Measurements from ENCODE around the gene KRT37.
"Not testable (repeated sequence)": the region's sequence is repeated elsewhere in the genome, so short reads cannot be mapped to it uniquely, and the experiment has no call there.

Gene KRT37

DNA sequence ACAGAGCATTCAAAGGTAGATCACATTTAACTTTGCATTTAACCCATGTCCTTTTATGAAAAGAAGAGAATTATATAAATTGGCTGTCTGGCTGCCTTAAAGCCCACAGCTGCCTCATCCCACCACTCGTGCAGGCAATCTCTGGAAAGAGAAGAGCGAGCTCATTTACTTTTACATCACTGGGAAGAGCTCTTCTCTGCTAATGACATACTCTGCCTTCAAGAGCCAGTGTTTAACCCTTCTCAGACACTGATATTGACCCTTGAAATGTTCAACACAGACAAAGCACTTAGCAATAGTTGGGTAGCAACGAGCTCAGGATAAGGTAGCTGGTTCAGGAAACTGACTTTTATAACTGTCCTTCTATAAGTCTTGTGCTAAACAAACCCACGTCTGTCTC, 9.6 kb upstream of the KRT37 start:
- no peak for DNase-seq

DNA sequence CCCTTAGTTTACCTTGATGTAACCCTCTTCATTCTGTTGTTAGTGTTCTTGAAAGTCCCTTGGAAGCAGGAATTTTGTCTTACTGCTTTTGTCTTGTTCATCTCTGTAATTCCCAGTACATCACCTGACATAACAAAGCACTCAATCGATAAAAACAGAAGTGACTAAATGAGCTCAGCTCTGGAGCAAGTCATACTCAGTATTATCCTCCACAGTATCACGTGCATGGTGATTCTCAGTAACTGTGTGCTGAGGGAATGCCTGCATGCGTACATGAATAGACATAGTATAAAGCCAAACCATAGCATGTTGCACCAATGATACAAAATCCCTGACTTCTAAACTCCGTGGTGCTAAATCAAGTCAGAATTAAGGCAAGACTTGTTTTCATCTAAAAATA, 9.2 kb upstream of the KRT37 start:
- DNase-seq = no peak

DNA sequence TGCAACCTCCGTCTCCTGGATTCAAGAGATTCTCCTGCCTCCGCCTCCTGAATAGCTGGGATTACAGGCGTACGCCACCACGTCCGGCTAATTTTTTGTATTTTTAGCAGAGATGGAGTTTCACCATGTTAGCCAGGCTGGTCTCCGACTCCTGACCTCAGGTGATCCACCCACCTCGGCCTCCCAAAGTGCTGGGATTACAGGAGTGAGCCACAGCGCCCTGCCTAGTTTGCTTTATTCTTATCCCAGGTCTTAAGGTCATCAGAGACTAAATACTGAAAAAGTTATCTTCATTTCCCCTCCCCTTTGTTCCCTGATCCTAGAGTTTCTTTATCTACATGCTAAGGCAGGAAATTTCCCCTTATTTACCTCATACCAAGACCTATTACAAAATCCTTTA, 6.0 kb upstream of the KRT37 start:
- DNase-seq = not testable (repeated sequence)

DNA sequence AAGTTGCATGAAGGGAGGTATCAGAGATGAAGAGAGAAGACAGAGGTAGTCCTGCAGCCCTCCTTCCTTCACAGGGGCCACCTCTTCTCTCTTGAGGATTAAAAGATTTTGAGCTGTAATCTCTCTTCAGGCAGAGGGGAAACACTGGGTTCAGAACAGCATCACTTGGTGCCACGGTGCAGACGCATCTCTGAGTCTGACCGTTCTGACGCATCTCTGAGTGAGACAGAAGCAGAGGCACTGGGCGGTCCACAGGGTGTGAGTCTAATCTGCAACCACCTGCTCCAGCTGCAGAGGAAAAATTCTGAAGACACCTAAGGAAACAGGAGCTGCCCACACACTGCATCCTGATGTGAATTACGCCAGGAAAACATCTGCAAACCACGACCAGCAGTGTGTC, 5.3 kb upstream of the KRT37 start:
- DNase-seq = no peak

DNA sequence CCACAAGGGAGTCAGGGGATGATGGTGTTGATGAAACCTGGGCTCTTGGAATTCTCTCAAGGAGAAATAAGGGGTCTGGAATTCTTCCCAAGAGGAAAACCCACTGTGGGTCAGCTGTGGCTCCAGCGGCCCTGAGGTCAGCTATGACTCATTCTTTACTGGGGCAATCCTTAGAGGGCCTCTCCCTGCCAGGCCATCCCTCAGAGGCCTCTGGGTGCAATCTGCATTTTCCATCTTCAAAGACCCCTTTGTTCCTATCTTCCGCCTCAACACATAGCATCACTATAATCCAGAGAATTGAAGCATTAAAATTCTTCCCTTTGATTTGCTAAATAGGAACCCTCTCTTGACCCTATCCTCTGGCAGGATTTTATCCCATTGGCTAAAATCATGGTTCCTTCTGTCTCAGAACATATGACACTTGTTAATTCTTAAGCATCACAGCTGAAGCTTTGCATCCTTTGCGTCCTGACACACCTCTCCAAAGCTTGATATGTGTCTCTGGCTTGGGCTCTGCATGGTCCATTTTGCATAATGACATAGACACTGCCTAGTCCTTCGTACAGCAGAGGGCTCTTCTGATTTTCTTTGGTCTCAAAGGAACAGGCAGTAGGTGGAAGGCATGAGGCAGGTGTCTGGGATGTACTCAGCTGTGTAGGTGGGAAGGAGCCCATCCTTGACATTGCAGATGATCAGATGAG, 4.4 kb upstream of the KRT37 start:
- DNase-seq = no peak

DNA sequence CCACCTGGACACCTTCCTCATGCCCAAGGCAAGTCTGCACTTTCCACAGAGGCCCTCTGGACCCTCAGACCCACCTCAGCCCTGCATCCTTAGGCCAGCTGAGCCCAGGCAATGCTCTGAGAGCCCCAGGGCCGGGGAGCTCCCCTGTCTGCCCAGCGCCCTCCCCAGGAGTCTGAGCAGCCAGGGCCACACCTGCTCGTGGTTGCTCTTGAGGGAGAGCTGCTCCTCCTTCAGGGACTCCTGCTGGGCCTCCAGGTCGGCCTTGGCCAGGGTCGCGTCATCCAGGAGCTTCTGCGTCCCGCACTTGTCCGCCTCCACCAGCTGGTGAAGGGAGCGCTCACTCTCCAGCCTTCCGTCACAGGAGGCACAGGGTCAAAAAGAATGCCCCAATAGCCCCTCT, 1.8 kb downstream of the KRT37 start:
- DNase-seq = not testable (repeated sequence)

DNA sequence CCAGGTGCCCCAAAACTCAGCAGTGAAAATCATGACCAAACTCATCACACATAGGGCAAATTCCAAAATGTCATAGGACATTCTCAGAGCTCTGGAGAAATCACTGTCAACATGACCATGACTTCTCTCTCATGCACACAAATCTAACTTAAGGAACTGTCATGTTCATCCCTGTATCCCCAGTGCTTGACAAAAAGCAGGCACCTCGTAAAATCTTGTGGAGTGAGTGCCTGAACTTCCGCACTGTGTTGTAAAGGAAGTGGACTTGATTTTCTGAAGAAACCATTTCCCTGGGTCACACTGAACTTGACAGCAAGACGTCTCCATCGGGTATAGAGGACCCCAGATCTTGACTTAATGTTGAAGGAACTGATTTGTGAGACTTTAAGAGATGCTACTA, 2.8 kb downstream of the KRT37 start:
- DNase-seq = no peak

DNA sequence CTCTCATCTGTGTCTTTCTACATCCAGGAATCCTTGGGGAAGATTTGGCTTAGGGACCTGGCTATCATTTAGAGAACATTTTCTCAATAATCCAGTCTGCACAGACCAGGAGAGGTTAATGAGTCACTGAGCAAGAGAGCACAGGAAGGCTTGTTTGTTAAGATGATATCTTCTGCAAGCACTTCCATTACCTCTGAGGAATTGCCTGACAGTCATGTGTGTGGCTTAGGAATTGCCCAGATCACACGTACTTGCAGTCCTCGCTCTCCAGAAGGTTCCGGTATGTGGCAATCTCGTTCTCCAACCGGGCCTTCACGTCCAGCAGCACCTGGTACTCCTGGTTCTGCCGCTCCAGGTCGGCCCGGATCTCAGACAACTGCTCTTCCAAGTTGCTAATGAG, 3.3 kb downstream of the KRT37 start:
- DNase-seq = no peak

DNA sequence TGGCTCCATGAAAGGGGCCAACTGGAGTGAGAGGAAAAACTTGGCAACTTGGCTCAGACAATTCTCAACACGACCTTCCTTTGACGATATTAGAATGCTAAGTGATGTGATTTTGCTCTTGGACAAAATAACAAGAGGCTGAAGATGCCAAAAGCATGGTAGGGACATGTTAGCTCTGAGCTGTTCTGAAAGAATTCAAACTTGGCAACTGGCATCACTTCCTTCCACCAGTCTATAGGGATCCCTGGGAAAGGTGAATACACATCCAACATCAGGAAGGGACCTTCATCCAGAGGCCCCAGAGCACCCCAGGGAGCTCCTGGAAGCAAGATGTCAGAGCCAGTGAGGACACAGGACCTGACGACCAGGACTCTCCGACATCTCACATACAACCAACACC, 4.3 kb downstream of the KRT37 start:
- no peak for DNase-seq

DNA sequence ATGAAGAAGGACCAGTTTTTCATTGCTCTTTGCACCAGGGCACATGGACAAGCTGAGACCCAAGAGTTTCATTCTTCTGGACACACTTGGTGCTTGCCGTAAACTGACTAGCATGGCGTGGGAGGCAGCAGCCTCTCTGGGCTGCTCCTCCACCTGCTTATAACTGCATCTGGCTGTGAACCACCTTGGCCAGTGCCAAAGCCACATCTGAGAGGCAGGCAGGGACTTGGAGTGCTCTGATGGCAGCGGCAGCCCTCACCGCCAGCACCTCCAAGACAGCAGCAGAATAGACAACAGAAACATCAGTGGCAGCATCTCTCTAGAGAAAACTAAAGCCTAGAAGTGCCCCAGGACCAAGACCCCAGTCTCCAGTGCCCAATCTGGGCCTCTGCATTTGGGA, 4.7 kb downstream of the KRT37 start:
- DNase-seq = no peak

DNA sequence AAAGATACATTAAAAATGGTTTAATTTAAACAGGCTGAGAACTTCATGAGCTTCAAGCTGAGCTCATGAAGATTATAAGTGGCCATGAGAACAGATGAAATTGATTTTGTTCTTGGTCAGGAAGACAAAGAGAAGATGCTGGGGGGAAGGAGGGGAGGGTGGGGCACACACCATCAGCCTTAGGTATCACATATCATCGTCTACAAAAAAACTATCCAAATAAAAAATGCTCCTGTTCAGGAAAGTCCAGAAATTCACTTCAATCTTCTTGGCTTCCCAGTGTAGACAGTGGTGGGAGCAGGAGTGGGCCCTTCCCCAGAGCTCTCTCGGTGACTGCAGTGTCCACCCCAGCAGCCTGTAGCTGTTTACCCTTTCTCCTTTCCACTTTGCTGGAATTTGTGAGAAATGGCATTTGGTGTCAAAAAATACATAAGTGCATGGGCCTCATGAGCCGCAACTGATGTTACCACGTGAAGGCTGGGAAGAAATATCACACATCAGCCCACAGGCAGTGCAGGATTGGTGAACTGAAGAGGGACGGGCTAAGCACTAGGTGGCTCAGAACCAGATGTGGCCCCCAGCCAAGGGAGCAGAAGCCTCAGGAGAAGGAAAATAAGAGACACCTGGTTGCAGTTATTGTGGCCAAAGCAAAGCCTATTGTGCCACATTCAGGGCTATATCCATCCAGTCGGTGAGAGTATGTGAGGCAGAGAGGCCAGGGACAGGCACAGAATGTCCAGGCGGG, 6.1 kb downstream of the KRT37 start:
- no peak for DNase-seq

DNA sequence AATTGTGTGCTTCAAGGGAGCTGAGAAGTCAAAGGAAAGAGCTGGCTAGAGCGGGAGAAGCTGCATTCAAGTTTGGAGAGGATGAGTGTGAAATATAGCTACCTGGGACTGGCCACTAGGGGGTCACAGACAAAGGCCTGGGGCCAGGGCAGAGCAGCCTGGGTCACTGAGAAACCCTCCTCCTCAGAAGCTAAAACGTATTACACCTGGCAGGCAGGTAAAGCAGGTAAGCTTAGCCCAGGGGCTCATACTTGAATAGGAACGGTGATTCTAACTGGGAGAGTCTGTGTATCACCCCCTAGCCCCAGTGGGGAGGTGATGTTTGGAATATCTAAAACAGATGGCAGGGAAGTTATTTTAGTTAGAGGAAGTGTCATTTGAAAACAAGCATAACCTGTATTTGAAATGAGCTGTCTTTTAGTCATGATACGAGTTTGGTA, 6.8 kb downstream of the KRT37 start:
- no peak for DNase-seq

DNA sequence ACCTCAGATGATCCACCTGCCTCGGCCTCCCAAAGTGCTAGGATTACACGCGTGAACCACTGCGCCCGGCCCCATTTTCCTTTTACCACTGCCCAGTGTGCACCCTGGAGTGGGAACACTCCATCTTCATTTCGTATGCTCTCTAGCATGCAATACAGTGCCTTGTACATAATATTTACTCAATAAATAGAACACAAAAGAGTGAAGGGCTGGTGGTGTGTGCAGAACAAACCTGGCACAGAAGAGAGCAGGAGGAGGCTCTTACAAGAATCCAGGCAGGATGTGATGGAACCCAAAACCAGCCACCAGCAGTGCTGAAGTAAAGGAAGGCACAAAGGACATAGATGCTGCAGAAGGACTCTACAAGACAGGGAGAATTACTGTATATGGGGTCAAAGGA, 7.3 kb downstream of the KRT37 start:
- no peak for DNase-seq

DNA sequence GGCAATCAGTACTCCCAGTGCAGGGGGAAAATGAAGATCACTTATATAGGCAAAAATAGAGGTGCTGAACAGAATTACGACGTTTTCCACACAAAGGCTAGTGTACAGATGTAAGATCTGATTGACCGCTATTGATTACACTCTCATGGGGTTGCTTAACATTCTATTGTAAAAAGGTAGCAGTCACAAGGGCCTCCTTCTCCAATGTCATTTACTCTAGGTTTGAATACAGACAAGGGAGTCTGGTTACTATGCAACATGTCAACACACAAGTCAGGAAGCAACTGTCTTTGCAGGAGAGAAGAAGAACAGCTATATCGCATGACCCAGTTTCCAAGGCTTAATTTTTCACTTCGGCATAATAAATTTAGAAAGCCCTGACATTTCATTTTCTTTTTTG, 7.9 kb downstream of the KRT37 start:
- no peak for DNase-seq

DNA sequence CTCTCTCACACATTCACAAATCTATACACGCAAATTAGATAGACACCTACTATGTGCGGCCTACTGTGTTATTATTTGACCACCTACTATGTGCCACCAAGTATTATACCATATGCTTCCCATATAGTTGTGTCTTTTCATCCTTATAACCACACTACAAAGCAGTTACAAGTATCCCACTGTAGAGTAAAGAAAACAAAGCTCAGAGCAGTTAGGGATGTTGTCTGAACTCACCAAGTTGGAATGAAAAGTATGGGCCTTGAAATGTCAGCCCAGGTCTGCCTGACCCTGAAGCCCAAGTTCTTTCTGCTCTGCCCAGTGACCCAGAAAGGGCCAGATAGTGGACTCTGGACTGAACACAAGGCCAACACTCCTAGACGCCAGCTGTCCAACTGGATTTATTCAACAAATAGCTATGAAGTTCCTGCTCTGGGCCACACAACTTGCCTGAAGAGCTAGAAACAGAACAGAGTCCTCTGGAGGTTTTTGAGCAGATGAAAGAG, 8.5 kb downstream of the KRT37 start:
- DNase-seq = no peak

DNA sequence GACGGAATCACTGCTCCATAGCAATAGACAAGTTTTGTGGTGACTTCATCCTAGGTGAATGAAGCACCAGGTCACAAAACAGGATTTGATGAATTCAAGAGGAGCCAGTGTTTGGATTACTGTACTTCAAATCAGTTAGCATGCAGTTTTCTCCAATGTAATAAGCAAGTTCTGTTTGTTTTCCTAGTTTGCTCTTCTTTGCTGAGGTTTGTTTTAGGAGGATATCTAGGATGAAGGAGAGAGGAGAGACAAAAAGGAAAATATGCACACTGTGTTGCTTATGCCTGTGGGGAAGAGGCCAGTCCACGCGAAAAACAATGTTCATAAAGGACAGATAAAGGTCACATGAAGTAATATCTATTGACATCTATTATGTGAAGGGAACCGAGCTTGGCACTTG, 9.0 kb downstream of the KRT37 start:
- DNase-seq = no peak

DNA sequence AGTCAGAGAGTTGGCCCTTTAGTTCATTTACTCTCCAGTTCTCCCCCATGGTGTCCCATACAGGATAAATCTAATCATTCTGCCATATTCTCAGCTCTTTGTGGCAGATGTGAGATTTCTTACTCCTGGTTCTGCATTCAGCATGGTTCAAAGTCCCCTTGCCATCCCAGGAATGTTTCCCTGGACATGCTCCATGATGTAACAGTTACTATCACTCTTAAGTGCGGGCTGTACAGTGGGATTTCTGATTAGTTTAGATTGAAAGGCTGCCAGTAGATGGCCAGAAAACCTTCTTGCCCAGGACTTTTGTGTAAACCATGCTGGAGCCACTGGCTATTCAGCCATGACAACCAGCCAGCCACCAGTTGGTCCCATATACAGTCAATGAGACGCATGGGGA, 10.4 kb downstream of the KRT37 start:
- DNase-seq = no peak

DNA sequence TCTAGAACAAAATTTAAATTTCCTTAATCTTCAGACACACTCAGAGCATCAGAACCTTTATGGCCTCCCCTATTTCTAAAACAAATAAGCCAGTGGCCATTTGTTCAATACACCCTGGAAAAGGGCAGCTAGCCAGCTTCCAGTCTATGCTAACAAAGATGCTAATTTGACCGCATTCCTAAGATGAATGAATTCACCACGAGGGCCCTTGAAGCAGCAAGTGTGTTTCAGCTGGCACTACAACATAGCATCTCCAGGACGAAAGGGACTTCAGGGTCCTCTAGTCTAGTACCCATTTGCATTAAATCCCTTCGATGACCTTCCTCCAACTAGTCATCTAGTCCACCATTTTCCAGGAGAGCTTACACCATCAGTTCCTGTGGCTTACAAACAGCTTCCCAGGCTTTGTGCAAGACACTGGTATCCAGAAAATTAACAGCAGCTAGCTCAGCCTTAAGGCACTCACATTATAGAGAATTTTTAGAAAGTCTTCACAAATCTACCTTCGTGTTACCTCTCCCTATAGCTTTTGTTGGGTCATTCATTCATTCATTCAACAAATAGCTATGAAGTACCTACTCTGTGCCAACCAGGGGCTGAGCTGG, 10.9 kb downstream of the KRT37 start:
- DNase-seq = no peak

DNA sequence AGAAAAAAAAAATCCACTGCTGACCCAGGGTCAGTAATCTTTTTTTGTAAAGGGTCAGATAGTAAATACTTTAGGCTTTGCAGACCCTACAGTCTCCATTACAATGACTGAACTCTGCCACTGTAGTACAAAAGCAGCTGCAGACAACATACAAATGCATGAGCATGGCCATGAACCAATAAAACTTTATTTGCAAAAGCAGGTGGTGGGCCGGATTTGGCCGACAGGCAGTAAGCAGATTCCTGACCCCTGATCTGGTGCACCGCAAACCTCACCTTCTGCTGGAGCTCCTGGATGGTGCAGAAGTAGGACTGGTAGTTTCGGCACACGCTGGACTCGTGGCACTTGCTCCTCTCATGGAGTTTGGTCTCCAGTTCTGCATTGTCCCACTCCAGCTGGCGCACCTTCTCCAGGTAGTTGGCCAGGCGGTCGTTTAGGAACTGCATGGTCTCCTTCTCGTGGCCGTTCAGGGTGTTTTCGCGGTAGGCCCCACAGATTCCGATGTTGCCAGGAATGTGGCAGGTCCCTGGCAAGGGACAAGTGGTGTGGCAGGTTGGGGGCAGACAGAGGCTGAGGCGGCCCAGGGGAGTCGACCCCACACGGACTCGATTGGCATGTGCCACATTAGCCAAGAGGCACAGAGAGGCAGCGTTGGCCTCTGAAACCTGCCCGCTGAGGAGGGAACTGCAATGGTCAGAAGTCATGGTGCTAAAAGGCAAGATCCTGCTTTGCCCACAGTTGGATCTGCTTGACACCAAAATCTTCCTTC, 13.1 kb downstream of the KRT37 start:
- DNase-seq = no peak

DNA sequence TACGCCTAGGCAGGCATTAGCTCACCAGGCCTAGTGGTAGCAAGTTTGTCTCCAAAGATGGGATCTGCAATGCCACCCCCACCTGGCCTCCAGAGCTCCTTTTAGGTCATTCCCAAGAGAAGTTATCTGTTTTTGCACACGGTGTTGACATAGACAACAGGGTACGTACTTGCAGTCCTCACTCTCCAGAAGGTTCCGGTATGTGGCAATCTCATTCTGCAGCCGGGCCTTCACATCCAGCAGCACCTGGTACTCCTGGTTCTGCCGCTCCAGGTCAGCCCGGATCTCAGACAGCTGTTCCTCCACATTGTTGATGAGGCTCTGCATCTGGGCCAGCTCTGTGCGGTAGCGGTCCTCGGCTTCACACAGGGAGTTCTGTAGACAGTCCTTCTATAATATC, 17.2 kb downstream of the KRT37 start:
- DNase-seq = no peak

DNA sequence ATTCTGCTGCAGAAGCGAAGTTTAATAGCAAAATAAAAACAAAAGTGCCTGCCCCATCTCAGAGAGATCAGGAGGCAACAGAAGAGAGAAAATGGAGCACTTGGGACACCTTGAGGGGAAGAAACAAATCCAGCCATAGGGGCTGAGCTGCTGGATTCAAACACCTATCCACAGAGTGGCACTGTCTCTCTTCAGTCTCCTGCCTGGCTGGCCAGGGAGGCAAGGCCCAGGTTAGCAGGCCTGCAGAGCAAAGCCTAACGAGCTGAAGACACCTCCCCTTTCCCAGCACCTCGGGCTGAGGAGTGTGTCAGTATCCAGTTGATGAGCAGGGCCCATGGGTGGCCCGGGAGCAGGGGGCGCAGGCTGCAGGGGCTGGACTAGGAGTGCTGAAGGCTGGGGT, 18.2 kb downstream of the KRT37 start:
- DNase-seq = no peak

DNA sequence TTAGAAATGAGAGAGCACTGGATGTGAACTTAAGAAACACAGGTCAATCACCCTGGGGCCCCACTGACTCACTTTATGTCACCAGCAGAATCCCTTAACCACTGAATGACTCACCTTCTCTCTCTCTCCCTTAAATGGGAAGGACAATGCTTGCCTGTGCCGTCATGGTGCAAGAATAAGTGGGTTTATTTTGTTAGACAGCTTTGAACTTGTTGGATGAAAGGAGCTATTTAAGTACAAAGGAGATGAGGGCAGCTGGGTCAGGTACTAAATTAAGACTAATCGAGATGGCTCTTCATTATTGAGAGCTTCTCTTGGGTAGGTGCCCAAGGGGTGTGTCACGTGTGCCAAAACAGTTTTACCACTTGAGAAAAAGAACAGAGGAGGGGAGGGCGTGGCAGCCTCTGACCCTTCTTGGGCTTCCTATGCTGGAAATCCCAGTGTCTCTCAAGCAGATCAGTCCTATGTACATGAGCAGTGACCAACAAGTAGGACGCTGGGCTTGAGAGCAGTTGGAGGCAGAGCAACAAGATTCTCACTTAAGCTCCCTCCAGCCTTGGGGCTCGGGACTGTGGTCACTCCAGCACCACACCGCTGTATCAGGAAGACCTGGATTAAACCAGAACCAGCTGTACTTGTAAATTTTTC, 20.2 kb downstream of the KRT37 start:
- DNase-seq = no peak
